NCI-H1417 treated with DMSO at 0.1 percent for 48 hours (cell line): ENCODE measurements around the gene TGFB1I1.
"Not testable (repeated sequence)": the region's sequence is repeated elsewhere in the genome, so short reads cannot be mapped to it uniquely, and the experiment has no call there.

Source experiments
- DNase-seq: peaks from one replicate; lab custom pipeline; 2025; lab: John Stamatoyannopoulos, UW

The TGFB1I1 gene

DNA sequence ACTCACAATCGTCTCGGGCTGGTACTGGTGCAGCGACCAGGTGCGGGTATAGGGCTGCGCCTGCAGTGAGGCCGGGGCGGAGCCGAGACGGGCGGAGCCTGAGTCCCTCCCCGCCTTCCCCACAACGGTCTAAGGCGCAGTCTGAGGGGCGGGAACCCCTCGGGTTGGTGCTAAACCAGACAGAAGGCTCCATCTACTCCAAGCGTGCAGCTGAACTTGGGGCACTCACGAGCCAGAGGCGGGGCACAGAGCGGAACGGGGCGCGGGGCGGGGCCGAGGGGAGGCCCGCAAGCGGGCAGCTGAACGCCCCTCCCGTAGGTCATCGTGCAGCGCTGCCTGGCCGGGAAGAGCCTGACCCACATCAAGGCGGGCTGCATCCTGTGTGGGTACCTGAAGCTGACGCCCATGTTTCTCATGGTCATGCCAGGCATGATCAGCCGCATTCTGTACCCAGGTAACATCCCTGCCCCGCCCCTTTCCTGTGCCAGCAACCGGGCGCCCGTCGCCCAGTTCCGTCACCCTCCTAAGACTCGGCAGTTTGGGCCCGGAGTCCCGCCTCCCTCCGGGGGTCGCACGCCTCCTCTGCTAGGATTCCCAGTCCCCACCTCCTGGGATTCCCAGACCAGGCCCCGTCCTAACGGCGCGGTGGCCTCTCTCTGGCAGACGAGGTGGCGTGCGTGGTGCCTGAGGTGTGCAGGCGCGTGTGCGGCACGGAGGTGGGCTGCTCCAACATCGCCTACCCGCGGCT is 15.9 kb downstream of the TGFB1I1 start:
- no peak for DNase-seq

- no peak for DNase-seq
These were observed 16.7 kb downstream of the TGFB1I1 start for GRCh38 chr16:31488468-31489297.

GRCh38 chr16:31489298-31489564 is 17.3 kb downstream of the TGFB1I1 start:
- no peak for DNase-seq

- DNase-seq = no peak
These were observed 17.9 kb downstream of the TGFB1I1 start for GRCh38 chr16:31489616-31490584.

- DNase-seq = no peak
These were observed 19.9 kb downstream of the TGFB1I1 start for GRCh38 chr16:31491778-31492418.

- DNase-seq = no peak
These were observed 21.7 kb downstream of the TGFB1I1 start for GRCh38 chr16:31493506-31494125.

DNA sequence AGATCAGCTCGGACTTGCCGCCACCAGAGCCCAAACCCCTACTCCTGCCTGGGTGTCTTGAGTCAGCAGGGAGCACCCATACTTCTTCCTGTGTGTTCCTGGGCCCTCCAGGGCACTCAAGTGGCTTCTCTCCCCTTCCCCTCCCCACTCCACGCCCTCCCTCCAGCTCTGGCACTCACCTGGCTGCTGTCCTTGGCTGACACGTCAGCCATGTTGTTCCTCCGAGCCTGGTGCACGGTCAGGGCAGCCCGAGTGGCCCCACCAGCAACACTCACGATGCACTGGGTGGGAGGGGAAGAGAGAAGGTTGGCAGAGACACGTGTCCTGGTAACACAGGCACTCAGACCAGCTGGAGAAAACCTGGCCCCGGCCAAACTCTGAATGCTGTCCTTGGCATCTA is 24.7 kb downstream of the TGFB1I1 start:
- no peak for DNase-seq

GRCh38 chr16:31498493-31498892 is 26.5 kb downstream of the TGFB1I1 start:
- no peak for DNase-seq

DNA sequence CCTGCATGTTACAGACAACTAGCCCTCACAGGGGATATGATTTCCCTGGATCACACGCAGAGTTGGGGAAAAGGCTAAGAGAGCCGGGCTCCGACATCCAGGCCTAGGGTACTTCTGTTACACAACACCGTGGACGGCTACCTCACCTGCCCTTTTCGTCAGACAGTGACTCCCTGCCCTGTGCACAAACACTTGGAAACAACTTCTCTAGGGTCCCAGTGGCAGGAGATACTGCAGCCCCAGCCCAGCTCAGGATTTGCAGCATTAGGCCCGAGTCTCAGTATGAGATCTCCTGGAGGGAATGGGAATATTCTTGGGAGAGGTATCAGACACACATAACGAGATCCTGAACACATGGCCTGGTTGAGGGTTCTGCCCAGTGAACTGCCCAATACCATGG is 28.0 kb downstream of the TGFB1I1 start:
- DNase-seq = no peak

- no peak for DNase-seq
These were observed 29.4 kb downstream of the TGFB1I1 start for GRCh38 chr16:31501226-31501965.

DNA sequence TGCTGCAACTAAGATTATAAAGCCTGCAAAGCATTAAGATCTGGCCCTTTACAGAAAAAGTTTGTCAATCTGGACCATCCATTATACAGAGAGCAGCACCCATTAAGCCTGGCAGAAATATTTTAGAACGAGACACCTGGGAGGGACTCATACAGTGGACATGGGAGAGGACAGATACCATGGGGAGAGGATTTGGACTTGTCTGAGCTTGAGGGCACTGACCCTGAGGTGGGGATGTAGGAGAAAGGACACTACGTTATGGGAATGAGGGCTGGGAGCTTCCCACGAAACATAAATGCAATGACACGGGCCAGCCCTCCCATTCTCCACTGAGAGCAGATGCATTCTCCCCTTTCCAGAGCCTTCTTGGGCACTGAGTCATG is 30.0 kb downstream of the TGFB1I1 start:
- DNase-seq = no peak

DNA sequence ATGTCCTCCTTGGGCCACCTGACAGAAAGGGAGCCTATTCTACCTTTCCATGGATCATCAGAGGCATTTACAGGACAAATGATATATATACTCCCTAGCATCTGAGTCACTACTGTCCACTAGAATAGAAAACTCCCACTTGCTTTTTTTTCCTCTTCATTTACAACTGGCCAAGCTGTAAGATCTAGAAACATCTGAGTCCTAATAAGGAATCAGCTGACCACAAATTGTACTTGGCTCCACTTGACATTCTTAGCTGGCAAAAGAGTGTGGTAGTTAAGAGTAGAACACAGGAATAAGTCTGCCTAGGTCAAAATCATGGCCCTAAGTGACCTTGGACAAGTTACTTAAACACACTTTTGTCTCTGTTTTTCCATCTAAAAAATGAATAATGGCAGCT is 31.0 kb downstream of the TGFB1I1 start:
- no peak for DNase-seq

- DNase-seq = not testable (repeated sequence)
These were observed 31.6 kb downstream of the TGFB1I1 start for GRCh38 chr16:31503555-31503954.

DNA sequence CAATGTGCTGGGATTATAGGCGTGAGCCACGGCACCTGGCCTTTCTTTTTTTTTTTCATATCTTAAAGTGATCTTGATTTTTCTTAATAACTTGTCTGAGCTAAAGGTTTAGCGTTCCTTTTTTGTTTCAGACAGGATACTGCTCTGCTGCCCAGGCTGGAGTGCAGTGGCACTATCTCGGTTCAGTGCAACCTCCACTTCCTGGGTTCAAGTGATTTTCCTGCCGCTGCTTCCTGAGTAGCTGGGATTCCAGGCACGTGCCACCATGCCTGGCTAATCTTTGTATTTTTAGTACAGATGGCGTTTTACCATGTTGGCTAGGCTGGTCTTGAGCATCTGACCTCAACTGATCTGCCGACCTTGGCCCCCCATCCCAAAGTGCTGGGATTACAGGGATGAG is 32.2 kb downstream of the TGFB1I1 start:
- no peak for DNase-seq

GRCh38 chr16:31505483-31505882 is 33.5 kb downstream of the TGFB1I1 start:
- no peak for DNase-seq

- no peak for DNase-seq
These were observed 35.6 kb downstream of the TGFB1I1 start for GRCh38 chr16:31507617-31507928.

GRCh38 chr16:31507929-31508705 is 36.2 kb downstream of the TGFB1I1 start, which contains the start of gene RUSF1:
Gene RUSF1, minus strand, starts transcription at chr16:31508391. Its CDS starts 18 bp downstream, at chr16:31508373.
- DNase-seq = peak; percentile 54

DNA sequence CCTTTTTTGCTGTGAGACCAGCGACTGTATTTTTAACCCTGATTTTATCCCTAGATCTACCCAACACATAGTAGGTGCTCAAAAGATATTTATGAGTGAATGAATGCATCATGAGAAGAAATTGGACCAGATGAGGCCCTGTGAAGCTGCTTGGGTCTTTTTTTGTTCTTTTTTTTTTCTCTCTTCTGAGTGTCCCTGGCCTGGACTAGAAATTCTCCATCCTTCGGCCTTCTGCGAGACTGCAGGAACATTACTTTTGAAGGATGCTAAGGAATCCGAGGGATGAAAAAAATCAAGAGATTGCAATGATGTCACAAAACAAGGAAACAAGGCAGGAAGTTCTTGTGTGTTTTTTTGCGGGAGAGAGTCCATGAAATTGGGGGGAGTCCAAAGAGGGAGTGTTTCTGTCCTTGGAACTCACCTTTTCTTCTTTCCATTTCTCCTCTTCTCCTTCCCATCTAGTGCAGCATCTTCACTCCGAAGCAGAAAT is 36.8 kb downstream of the TGFB1I1 start:
- DNase-seq = no peak

DNA sequence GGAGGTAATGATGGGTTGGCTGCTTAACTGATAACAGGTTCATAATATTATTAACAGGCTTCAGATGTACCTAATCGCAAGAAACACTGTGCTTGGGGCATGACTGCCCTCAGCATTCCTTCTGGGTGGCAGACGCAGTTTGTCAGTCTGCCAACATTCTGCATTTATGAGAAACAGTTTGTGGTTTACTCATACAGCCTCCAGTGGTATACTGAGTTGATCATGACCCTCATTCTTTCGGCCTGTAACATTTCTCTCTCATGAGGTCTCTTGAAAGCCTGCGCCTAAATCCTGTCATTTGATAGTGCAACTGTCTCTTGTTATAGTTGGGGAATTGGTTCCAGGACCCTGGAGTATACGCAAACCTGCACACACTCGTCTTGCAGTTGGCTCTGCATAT is 41.2 kb downstream of the TGFB1I1 start:
- no peak for DNase-seq

DNA sequence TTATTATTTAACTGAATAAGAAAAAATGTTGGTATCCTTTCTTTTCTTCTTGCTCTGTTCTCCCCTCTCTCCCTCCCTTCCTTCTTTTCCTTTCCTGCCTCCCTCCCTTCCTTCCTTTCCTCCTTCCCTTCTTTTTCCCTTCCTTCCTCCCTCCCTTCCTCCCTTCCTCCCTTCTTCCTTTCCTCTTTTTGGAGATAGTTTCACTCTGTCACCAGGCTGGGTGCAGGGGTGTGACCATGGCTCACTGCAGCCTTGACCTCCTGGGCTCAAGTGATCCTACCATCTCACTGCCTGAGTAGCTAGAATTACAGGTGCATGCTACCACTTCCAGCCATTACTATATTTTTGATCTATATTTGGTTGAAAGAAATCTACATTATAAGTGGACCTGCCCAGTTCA is 41.9 kb downstream of the TGFB1I1 start:
- DNase-seq = no peak
